Fibroblast of mammary gland (primary cell): Measurements from ENCODE around the gene MAN2C1.
"Not testable (repeated sequence)": the region's sequence is repeated elsewhere in the genome, so short reads cannot be mapped to it uniquely, and the experiment has no call there.

ENCODE experiments used
- DNase-seq: peaks from one replicate; pipeline ENCODE4 v3.0.0-alpha.2; 2010; ENCODE audit warnings: low read depth
- H3K4me3 ChIP-seq: 2 replicates; pipeline ENCODE4 v1.5.1; 2011; ENCODE audit warnings: low read depth, mild to moderate bottlenecking, low read length, moderate library complexity; ENCODE audit not compliant: control insufficient read depth
- TF ChIP-seq, protein P1 (sequence below): conservative IDR thresholded peaks from 2 replicates; pipeline ENCODE4 v1.5.1; 2011; ENCODE audit warnings: low read depth, low read length, inconsistent platforms; ENCODE audit not compliant: control insufficient read depth, insufficient read depth

Gene MAN2C1

GRCh38 chr15:75335705-75336355 is 32.6 kb downstream of the MAN2C1 start, which contains the start of gene COMMD4:
COMMD4 (plus strand) TSS chr15:75336063; CDS start chr15:75336090, 27 bp downstream.
- peak within 1 kb of the TSS; percentile 75 for H3K4me3 ChIP-seq
- DNase-seq: peak; percentile 95
- TF ChIP-seq, protein P1, sequence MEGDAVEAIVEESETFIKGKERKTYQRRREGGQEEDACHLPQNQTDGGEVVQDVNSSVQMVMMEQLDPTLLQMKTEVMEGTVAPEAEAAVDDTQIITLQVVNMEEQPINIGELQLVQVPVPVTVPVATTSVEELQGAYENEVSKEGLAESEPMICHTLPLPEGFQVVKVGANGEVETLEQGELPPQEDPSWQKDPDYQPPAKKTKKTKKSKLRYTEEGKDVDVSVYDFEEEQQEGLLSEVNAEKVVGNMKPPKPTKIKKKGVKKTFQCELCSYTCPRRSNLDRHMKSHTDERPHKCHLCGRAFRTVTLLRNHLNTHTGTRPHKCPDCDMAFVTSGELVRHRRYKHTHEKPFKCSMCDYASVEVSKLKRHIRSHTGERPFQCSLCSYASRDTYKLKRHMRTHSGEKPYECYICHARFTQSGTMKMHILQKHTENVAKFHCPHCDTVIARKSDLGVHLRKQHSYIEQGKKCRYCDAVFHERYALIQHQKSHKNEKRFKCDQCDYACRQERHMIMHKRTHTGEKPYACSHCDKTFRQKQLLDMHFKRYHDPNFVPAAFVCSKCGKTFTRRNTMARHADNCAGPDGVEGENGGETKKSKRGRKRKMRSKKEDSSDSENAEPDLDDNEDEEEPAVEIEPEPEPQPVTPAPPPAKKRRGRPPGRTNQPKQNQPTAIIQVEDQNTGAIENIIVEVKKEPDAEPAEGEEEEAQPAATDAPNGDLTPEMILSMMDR: no peak

DNA sequence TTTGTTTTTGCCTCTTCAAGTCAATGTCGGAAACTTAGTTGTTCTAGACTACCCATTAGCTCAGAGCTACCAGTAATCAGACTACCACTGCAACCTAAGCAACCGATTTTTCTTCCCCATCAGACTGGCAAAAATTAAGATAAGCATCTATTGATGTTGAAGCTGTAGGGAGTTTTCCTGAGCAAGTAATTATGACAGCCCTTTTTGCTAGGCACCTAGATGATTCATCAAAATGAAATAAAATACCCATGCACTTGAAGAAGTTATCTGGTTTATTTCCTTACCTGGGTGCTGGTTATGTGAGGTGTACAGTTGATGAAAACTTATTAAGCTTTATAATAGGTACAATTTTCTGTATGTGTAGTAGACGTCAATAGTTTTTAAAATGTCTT is 33.1 kb downstream of the MAN2C1 start:
- H3K4me3 ChIP-seq: peak overlapping the region; percentile 75
- no peak for DNase-seq
- TF ChIP-seq, protein P1: no peak

DNA sequence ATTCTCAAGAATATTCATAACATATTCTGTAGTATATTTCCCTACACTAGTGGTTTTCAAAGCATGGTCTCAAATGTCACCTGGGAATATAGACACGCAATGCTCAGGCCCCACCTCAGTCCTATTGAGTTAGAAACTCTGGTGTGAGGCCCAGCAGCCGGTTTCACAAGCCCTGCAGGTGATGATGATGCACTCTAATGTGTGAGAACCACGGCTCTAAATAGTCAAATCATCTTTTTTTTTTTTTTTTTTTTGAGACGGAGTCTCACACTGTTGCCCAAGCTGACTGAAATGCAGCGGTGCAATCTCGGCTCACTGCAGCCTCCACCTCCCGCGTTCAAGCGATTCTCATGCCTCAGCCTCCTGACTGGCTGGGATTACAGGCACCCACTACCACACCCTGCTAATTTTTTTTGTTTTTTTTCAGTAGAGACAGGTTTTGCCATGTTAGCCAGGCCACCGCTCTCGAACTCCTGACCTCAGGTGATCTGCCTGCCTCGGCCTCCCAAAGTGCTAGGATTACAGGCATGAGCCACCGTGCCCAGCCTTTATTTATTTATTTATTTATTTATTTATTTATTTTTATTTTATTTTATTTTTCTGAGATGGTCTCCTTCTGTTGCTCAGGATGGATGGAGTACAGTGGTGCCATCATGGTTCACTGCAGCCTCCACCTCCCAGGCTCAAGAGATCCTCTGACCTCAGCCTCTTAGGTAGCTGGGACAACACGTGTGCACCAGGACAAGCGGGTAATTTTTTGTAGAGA is 34.6 kb downstream of the MAN2C1 start:
- not testable (repeated sequence) for DNase-seq, H3K4me3 ChIP-seq

DNA sequence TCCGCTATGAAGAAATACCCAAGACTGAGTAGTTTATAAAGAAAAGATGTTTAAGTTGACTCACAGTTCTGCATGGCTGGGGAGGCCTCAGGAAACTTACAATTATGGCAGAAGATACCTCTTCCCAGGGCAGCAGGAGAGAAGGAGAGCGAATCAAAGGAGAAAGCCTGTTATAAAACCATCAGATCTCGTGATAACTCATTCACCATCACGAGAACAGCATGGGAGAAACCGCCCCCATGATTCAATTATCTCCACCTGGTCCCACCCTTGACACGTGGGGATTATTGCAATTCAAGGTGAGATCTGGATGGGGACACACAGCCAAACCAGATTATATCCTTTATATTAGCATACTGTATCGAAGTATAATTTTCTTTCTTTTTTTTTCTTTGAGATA is 36.3 kb downstream of the MAN2C1 start:
- not testable (repeated sequence) for DNase-seq, H3K4me3 ChIP-seq

DNA sequence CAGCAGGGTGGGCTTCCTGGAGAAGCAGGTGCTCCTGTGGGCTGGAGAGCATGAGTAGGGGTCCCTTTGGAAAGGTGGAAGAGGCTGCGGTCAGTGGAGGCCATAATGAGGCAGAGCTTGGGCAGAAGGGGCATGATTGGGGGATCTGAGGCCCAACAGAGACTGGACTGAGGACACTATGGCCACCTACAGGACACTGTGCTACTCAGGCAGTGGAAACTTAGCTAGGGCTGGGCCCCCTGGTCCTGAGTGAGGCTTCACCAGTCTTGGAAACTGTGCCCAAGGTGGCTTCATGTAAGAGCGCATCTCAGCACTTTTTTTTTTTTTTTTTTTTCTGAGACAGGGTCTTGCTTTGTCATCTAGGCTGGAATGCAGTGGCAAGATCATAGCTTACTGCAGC is 38.8 kb downstream of the MAN2C1 start:
- no peak for DNase-seq
- TF ChIP-seq, protein P1: no peak
- H3K4me3 ChIP-seq: no peak overlapping the region

- DNase-seq: no peak
- TF ChIP-seq, protein P1: no peak
- H3K4me3 ChIP-seq: no peak overlapping the region
Measured at GRCh38 chr15:75328493-75329314, 39.7 kb downstream of the MAN2C1 start.

GRCh38 chr15:75327491-75327890 is 40.9 kb downstream of the MAN2C1 start:
- TF ChIP-seq, protein P1: no peak
- DNase-seq: no peak
- no peak overlapping the region for H3K4me3 ChIP-seq
